Measurements from ENCODE around the gene TASP1. TPM values are rescaled to one million over a fixed set of nuclear protein-coding genes. Genes with fewer than 3 reads are reported as not detected.
"Not testable (repeated sequence)": the region's sequence is repeated elsewhere in the genome, so short reads cannot be mapped to it uniquely, and the experiment has no call there.

The TASP1 gene
- polyA plus RNA-seq (ENCODE audit: insufficient read length in 10 of 10), result 10 to 100 TPM in 1 of 10 donors, 1 to 10 TPM in 9; 6.2 to 10.0 (median 7.2) TPM
- long read RNA-seq, donor 1, partial matches to known transcripts, result 0 of 1 reads
- long read RNA-seq, donor 1, other reads (novel, unspliced or antisense), result 0 of 1 reads
- long read RNA-seq, donor 2, result 0 reads
- long read RNA-seq, donor 3, result 0 reads
- long read RNA-seq, donor 4, partial matches to known transcripts, result 0 of 1 reads
- long read RNA-seq, donor 4, other reads (novel, unspliced or antisense), result 0 of 1 reads
- long read RNA-seq, donor 5, result 0 reads
- long read RNA-seq, donor 6, result 0 reads
- long read RNA-seq, donor 7, partial matches to known transcripts, result 0 of 1 reads
- long read RNA-seq, donor 7, other reads (novel, unspliced or antisense), result 0 of 1 reads
- long read RNA-seq, donor 8, result 0 reads
- long read RNA-seq, donor 9, result 0 reads

- peak; percentile 93 to 98 (median 96) for DNase-seq
These were observed at the start of gene TASP1 for GRCh38 chr20:13638496-13639149. TSS of gene TASP1 (minus strand) at chr20:13638932. CDS start at chr20:13630078, 8,854 bp downstream.

GRCh38 chr20:13687815-13688214, 49.1 kb upstream of the TASP1 start:
- DNase-seq, result no peak

- DNase-seq, result no peak
These were observed 46.9 kb upstream of the TASP1 start for GRCh38 chr20:13685623-13686022.

- no peak for DNase-seq
These were observed 46.0 kb upstream of the TASP1 start for GRCh38 chr20:13684566-13685222.

GRCh38 chr20:13683833-13684232, 45.1 kb upstream of the TASP1 start:
- no peak for DNase-seq

GRCh38 chr20:13681248-13682125, 42.8 kb upstream of the TASP1 start:
- no peak for DNase-seq

- DNase-seq, result no peak
These were observed 40.2 kb upstream of the TASP1 start for GRCh38 chr20:13678944-13679343.

GRCh38 chr20:13677241-13677640, 38.5 kb upstream of the TASP1 start:
- peak in 1 of 3 donors; percentile 72 for DNase-seq

GRCh38 chr20:13676682-13677081, 38.0 kb upstream of the TASP1 start:
- DNase-seq, result peak in 1 of 3 donors; percentile 26

- peak in 1 of 3 donors; percentile 62 for DNase-seq
These were observed 34.0 kb upstream of the TASP1 start for GRCh38 chr20:13672690-13673089.

- peak; percentile 75 to 90 (median 83) for DNase-seq
These were observed 33.2 kb upstream of the TASP1 start for GRCh38 chr20:13671916-13672378.

GRCh38 chr20:13671512-13671911, 32.8 kb upstream of the TASP1 start:
- DNase-seq, result peak in 1 of 3 donors; percentile 69

GRCh38 chr20:13670160-13670559, 31.4 kb upstream of the TASP1 start:
- DNase-seq, result no peak

- DNase-seq, result peak in 1 of 3 donors; percentile 63
These were observed 27.1 kb upstream of the TASP1 start for GRCh38 chr20:13665709-13666395.

- DNase-seq, result peak; percentile 66 to 94 (median 87)
These were observed 22.4 kb upstream of the TASP1 start for GRCh38 chr20:13661070-13661685.

GRCh38 chr20:13659288-13659687, 20.6 kb upstream of the TASP1 start:
- no peak for DNase-seq

- DNase-seq, result not testable (repeated sequence)
These were observed 19.3 kb upstream of the TASP1 start for GRCh38 chr20:13658060-13658459.

GRCh38 chr20:13656721-13657368, 18.1 kb upstream of the TASP1 start:
- DNase-seq, result no peak

GRCh38 chr20:13654463-13655023, 15.8 kb upstream of the TASP1 start:
- DNase-seq, result no peak

Measured in muscle of back (tissue), 13 donors.